Measurements from ENCODE around the gene GPR156. TPM values are rescaled to one million over a fixed set of nuclear protein-coding genes. Genes with fewer than 3 reads are reported as not detected.

The GPR156 gene
- total and polyA plus RNA-seq, 7 donors, result 0.07 to 1.7 (median 1.1) TPM; not detected in 2

GRCh38 chr3:120169407-120169806, 115.6 kb downstream of the GPR156 start:
- DNase-seq, result no peak
- WGBS, 2 donors, result 88 to 90% methylated on average over 5 of the region's 5 CpGs

GRCh38 chr3:120168611-120169010, 116.4 kb downstream of the GPR156 start:
- H3K27me3 ChIP-seq, result no peaks in the 10 kb centered on the region
- no peaks in the 10 kb centered on the region for H3K9me3 ChIP-seq
- no peak overlapping the region for H3K27ac ChIP-seq
- DNase-seq, result no peak
- H3K4me1 ChIP-seq, result peaks cover 0 to 29% (median 26%) of the 10 kb centered on the region in 4 donors
- 90 to 91% methylated on average over 3 of the region's 3 CpGs for WGBS, 2 donors
- no peak for TF ChIP-seq POLR2A (IDR thresholded peaks at IDR 0.05)
- TF ChIP-seq EP300 (IDR thresholded peaks at IDR 0.05), result no peak
- no peak for TF ChIP-seq POLR2AphosphoS5 (IDR thresholded peaks at IDR 0.05)
- no peak for TF ChIP-seq CTCF (IDR thresholded peaks at IDR 0.05)
- intact Hi-C loops (cut with DNase I), result no loop called here
- no peaks in the 10 kb centered on the region for H3K36me3 ChIP-seq
- H3K4me3 ChIP-seq, result no peak overlapping the region

More at GRCh38 chr3:120169407-120169806, 115.6 kb downstream of the GPR156 start:
- no peaks in the 10 kb centered on the region for H3K27me3 ChIP-seq
- H3K36me3 ChIP-seq, result no peaks in the 10 kb centered on the region
- intact Hi-C loops (cut with DNase I), result no loop called here
- no peak overlapping the region for H3K27ac ChIP-seq
- no peak overlapping the region for H3K4me3 ChIP-seq
- no peaks in the 10 kb centered on the region for H3K9me3 ChIP-seq
- TF ChIP-seq EP300 (IDR thresholded peaks at IDR 0.05), result no peak
- TF ChIP-seq POLR2A (IDR thresholded peaks at IDR 0.05), result no peak
- TF ChIP-seq POLR2AphosphoS5 (IDR thresholded peaks at IDR 0.05), result no peak
- no peak for TF ChIP-seq CTCF (IDR thresholded peaks at IDR 0.05)
- H3K4me1 ChIP-seq, result peaks cover 0 to 21% (median 19%) of the 10 kb centered on the region in 4 donors

GRCh38 chr3:120168038-120168437, 117.0 kb downstream of the GPR156 start:
- Histone ChIP-seq H3K27me3 (no peaks in the 10 kb centered on the region), H3K9me3 (no peaks in the 10 kb centered on the region), H3K4me1 (peaks cover 0 to 33% (median 30%) of the 10 kb centered on the region in 4 donors), H3K27ac (no peak overlapping the region), H3K4me3 (no peak overlapping the region), H3K36me3 (no peaks in the 10 kb centered on the region)
- WGBS, 2 donors, result 82 to 88% methylated on average over 9 of the region's 9 CpGs
- intact Hi-C loops (cut with DNase I), result no loop called here
- TF ChIP-seq CTCF (IDR thresholded peaks at IDR 0.05) (no peak), POLR2AphosphoS5 (IDR thresholded peaks at IDR 0.05) (no peak), EP300 (IDR thresholded peaks at IDR 0.05) (no peak), POLR2A (IDR thresholded peaks at IDR 0.05) (no peak)
- DNase-seq, result no peak

GRCh38 chr3:120167488-120167887, 117.5 kb downstream of the GPR156 start:
- H3K9me3 ChIP-seq, result no peaks in the 10 kb centered on the region
- H3K4me3 ChIP-seq, result no peak overlapping the region
- TF ChIP-seq EP300 (IDR thresholded peaks at IDR 0.05), result no peak
- no peak for TF ChIP-seq CTCF (IDR thresholded peaks at IDR 0.05)
- no peak for TF ChIP-seq POLR2A (IDR thresholded peaks at IDR 0.05)
- TF ChIP-seq POLR2AphosphoS5 (IDR thresholded peaks at IDR 0.05), result no peak
- H3K36me3 ChIP-seq, result no peaks in the 10 kb centered on the region
- no peak overlapping the region for H3K27ac ChIP-seq
- WGBS, 2 donors, result 87 to 91% methylated on average over 10 of the region's 10 CpGs
- H3K27me3 ChIP-seq, result no peaks in the 10 kb centered on the region
- no peak for DNase-seq
- intact Hi-C loops (cut with DNase I), result no loop called here
- peaks cover 0 to 33% (median 30%) of the 10 kb centered on the region in 4 donors for H3K4me1 ChIP-seq

- intact Hi-C loops (cut with DNase I), result no loop called here
These were observed 121.2 kb downstream of the GPR156 start for GRCh38 chr3:120163816-120164215.

More at GRCh38 chr3:120163816-120164215, 121.2 kb downstream of the GPR156 start:
- Histone ChIP-seq H3K27me3 (no peaks in the 10 kb centered on the region), H3K4me3 (no peak overlapping the region), H3K27ac (peak overlapping the region in 1 of 4 donors; percentile 9), H3K36me3 (no peaks in the 10 kb centered on the region), H3K9me3 (no peaks in the 10 kb centered on the region), H3K4me1 (peaks cover 0 to 33% (median 18%) of the 10 kb centered on the region in 4 donors)
- DNase-seq, result no peak
- TF ChIP-seq POLR2A (IDR thresholded peaks at IDR 0.05) (no peak), POLR2AphosphoS5 (IDR thresholded peaks at IDR 0.05) (peak in 1 of 4 donors; percentile 26)
